ENCODE data around the gene CACNA1B.

The CACNA1B gene

DNA sequence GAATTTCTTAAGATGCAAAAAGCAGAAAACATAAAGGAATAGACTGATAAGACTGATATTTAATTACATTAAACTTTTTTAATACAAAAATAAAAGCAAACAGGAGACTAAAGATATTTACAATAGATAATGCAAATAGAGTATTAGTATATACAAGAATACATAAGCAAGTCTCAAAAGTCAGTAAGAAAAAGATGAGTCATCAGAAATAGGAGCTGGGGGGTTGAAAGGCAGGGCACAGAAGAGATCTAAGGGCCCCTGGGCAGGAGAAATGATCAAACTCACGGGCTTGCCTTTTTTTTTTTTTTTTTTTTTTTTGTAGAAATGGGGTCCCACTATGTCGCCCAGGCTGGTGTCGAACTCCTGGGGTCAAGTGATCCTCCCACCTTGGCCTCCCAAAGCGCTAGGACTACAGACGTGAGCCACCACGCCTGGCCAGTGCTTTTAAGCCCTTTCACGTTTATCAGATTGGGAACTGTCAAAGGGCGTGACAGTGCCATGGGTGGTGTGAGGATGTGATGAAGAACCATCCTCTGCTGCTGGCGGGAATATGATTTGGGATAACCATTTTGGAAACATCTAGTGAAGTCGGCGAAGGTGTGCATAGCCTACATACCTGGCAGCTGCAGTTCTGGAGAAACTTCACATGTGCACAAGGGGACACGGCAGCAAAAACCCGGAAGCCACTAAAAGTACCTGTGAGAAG is 126.1 kb downstream of the CACNA1B start:
- no peak for DNase-seq (ENCODE audit: low read depth in 1 of 2, low spot score in 1 of 2)

DNA sequence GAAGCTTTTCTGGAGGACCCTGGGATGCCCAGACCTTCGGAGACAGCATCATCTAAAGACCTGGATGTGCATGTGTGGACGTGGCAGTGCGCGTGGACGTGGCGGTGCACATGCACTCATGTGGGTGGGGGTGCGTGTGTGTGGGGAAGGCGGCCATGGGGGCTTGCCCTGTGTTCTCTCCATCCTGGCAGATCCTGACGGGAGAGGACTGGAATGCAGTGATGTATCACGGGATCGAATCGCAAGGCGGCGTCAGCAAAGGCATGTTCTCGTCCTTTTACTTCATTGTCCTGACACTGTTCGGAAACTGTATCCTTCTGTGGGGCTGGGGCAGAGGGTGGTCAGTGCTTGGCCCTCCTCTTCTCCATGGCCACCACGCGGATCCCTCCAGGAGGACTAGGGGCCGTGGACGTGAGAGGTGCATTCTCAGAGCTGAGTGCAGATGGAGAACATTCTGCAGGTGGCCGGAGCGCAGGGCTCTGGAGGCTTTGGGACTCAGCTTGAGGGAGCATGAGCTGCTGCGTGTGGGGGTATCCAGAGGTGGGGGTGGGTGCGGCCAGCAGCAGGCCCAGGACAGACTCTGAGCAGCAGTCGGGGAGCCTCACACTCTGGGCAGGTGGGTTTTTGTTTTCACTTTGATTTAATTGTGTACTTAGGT is 129.1 kb downstream of the CACNA1B start:
- Histone ChIP-seq H3K27me3 (ENCODE audit: insufficient read depth, poor library complexity, severe bottlenecking) (no peaks in the 10 kb centered on the region), H3K4me3 (replicated peaks; ENCODE audit: insufficient read depth, low read length) (no peak overlapping the region), H3K27ac (replicated peaks) (no peak overlapping the region)
- TF ChIP-seq, protein P1, sequence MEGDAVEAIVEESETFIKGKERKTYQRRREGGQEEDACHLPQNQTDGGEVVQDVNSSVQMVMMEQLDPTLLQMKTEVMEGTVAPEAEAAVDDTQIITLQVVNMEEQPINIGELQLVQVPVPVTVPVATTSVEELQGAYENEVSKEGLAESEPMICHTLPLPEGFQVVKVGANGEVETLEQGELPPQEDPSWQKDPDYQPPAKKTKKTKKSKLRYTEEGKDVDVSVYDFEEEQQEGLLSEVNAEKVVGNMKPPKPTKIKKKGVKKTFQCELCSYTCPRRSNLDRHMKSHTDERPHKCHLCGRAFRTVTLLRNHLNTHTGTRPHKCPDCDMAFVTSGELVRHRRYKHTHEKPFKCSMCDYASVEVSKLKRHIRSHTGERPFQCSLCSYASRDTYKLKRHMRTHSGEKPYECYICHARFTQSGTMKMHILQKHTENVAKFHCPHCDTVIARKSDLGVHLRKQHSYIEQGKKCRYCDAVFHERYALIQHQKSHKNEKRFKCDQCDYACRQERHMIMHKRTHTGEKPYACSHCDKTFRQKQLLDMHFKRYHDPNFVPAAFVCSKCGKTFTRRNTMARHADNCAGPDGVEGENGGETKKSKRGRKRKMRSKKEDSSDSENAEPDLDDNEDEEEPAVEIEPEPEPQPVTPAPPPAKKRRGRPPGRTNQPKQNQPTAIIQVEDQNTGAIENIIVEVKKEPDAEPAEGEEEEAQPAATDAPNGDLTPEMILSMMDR (IDR thresholded peaks at IDR 0.05; ENCODE audit: insufficient read depth, low read length): no peak
- TF ChIP-seq, protein P2, sequence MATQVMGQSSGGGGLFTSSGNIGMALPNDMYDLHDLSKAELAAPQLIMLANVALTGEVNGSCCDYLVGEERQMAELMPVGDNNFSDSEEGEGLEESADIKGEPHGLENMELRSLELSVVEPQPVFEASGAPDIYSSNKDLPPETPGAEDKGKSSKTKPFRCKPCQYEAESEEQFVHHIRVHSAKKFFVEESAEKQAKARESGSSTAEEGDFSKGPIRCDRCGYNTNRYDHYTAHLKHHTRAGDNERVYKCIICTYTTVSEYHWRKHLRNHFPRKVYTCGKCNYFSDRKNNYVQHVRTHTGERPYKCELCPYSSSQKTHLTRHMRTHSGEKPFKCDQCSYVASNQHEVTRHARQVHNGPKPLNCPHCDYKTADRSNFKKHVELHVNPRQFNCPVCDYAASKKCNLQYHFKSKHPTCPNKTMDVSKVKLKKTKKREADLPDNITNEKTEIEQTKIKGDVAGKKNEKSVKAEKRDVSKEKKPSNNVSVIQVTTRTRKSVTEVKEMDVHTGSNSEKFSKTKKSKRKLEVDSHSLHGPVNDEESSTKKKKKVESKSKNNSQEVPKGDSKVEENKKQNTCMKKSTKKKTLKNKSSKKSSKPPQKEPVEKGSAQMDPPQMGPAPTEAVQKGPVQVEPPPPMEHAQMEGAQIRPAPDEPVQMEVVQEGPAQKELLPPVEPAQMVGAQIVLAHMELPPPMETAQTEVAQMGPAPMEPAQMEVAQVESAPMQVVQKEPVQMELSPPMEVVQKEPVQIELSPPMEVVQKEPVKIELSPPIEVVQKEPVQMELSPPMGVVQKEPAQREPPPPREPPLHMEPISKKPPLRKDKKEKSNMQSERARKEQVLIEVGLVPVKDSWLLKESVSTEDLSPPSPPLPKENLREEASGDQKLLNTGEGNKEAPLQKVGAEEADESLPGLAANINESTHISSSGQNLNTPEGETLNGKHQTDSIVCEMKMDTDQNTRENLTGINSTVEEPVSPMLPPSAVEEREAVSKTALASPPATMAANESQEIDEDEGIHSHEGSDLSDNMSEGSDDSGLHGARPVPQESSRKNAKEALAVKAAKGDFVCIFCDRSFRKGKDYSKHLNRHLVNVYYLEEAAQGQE (IDR thresholded peaks at IDR 0.05; ENCODE audit: insufficient replicate concordance, low read depth): no peak
- TF ChIP-seq SPI1 (IDR thresholded peaks at IDR 0.05; ENCODE audit: borderline replicate concordance, low read depth): no peak
- TF ChIP-seq GABPA (IDR thresholded peaks at IDR 0.05; ENCODE audit: low read depth): no peak
- no peak for TF ChIP-seq POLR2AphosphoS5 (IDR thresholded peaks at IDR 0.05; ENCODE audit: low read depth)
- no peak for DNase-seq (ENCODE audit: low read depth in 1 of 2, low spot score in 1 of 2)

More for the DNA sequence above, 126.1 kb downstream of the CACNA1B start:
- TF ChIP-seq, protein P1 (IDR thresholded peaks at IDR 0.05; ENCODE audit: insufficient read depth, low read length): no peak
- TF ChIP-seq, protein P2 (IDR thresholded peaks at IDR 0.05; ENCODE audit: insufficient replicate concordance, low read depth): no peak
- no peak for TF ChIP-seq POLR2AphosphoS5 (IDR thresholded peaks at IDR 0.05; ENCODE audit: low read depth)
- no peak for TF ChIP-seq GABPA (IDR thresholded peaks at IDR 0.05; ENCODE audit: low read depth)
- TF ChIP-seq SPI1 (IDR thresholded peaks at IDR 0.05; ENCODE audit: borderline replicate concordance, low read depth): no peak
- Histone ChIP-seq H3K27ac (replicated peaks) (no peak overlapping the region), H3K27me3 (ENCODE audit: insufficient read depth, poor library complexity, severe bottlenecking) (no peaks in the 10 kb centered on the region), H3K4me3 (replicated peaks; ENCODE audit: insufficient read depth, low read length) (no peak overlapping the region)

DNA sequence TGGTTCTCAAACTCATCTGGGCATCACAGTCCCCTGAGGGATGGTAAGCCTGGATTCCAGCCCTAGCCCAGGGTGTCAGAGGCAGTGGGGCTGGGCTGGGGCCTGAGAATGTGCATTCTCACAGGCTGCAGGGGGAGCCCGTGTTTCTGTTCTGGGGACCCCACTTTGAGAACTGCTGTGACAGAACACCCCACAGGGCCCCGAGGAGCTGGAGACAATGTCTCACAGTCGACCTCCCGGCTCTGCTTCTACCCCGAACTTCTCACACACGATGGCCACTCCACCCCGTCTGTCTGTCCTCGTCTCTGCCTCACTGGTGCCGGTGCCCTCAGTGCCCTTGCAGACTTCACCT is 130.0 kb downstream of the CACNA1B start:
- DNase-seq (ENCODE audit: low read depth in 1 of 2, low spot score in 1 of 2): no peak
- H3K27ac ChIP-seq (replicated peaks): no peak overlapping the region
- H3K4me3 ChIP-seq (replicated peaks; ENCODE audit: insufficient read depth, low read length): no peak overlapping the region
- no peaks in the 10 kb centered on the region for H3K27me3 ChIP-seq (ENCODE audit: insufficient read depth, poor library complexity, severe bottlenecking)
- TF ChIP-seq POLR2AphosphoS5 (IDR thresholded peaks at IDR 0.05; ENCODE audit: low read depth) (no peak), GABPA (IDR thresholded peaks at IDR 0.05; ENCODE audit: low read depth) (no peak)
- TF ChIP-seq, protein P1 (IDR thresholded peaks at IDR 0.05; ENCODE audit: insufficient read depth, low read length): no peak
